GM20431 (cell line): ENCODE results near the gene OCIAD1.
"Not testable (repeated sequence)": the region's sequence is repeated elsewhere in the genome, so short reads cannot be mapped to it uniquely, and the experiment has no call there.

ENCODE experiments used
- in situ Hi-C: fragments of 300-500 bp; cut with MseI, MboI; formaldehyde crosslinking; loops from one replicate; pipeline ENCODE4 v1.15.0; 2020; ENCODE audit warnings: low sequenced_read_pairs; ENCODE audit not compliant: unreplicated experiment

The OCIAD1 gene

DNA sequence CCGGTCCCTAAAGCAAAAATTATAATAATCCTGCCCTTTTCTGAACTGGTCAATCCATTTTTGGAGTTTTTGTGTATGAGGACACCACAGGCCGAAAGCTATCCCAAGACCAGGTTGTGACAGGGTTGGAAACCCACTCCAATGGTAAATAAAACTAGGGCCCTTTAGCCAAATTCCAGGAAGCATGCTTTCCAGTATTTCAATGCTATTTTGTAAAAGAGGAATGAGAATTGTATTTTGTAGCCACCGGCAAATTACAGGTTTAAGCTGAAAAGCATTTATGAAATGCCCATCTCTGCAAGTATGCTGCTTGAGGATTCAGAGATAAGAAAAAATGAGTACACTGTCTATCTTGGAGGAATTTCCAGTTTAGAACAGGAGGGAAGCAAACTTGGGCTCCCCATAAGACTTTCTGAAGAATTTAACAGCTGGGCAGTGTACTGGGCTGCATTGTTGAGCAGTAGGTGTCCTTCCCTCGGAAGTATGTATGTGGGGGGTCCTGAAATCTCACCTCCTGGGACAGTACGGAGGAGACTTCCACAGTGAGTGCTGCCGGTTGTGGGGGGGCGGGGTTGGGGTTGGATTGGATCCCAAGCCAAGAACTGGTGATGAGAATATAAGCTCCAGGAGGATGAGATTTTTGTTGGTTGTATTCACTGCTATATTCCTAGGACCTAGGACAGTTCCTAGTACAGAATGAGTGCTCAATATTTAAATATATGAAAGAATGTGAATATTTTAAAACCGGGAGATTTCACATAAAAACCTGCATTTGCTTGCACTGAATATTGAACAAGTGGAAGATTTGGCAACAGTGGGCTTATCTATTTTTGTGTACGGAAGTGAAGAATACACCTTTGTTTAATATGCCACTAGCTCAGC is 48.9 kb downstream of the OCIAD1 start:
- in situ Hi-C loops = no loop called here

DNA sequence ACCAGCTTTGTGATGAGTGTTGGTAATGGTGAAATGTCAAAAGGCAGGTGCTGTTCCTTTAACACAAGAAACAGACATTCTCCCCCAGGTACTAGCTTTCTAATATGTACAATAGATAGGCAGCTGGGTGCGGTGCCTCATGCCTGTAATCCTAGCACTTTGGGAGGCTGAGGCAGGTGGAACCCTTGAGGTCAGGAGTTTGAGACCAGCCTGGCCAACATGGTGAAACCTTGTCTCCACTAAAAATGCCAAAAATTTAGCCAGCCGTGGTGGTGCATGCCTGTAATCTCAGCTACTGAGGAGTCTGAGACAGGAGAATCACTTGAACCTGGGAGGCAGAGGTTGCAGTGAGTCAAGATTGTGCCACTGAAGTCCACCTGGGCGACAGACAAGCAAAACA is 50.8 kb downstream of the OCIAD1 start:
- in situ Hi-C loops = not testable (repeated sequence)

DNA sequence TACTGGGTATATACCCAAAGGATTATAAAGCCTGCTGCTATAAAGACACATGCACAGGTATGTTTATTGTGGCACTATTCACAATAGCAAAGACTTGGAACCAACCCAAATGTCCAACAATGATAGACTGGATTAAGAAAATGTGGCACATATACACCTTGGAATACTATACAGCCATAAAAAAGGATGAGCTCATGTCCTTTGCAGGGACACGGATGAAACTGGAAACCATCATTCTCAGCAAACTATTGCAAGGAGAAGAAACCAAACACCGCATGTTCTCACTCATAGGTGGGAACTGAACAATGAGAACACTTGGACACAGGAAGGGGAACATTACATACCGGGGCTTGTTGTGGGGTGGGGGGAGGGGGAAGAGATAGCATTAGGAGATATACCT is 58.9 kb downstream of the OCIAD1 start:
- in situ Hi-C loops = not testable (repeated sequence)

DNA sequence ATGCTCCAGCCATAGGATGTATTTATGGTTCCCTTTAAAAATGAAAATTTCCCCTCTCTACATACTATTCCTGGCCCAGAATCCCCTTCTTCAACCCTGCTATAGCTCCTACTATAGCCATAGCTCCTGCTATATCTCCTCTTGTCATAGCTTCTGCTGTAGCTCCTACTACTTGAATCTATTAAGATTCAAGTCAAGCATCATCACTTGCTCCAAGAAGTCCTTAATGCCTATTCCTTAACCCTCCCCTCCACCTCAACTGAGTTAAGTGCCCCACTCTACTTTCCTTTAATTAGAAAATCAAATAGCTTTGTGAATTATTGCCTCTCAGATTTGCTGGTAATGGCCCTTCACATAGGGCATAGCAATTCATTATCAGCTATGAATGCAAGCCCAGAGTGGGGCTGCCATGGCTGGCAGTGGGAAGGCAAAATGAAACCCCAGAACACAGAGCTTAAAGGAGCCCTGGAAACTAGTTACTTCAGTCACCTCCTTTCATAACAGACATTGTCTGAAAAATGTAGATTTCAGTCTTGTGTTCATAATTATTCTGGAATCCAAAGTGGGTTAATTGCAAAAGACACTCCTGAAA is 60.2 kb downstream of the OCIAD1 start:
- in situ Hi-C loops = no loop called here

DNA sequence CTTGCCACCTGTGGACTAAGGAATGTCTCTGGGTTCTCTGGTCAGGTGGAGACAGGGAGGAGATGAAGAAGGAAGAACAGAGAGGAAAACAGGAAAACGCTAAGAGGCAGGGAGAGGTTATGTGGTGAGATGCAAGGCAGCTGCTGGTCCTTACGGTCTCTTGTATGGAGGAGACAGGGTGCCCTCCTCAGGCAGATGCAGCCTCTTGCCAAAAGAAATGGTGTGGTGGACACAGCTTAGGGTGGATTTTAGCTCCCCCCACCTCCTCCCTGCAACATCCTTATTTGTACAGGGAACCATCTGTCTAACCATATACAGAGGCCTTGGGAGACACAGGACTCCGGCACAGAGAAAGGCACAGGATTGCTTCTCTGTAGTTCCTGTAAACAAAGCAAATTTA is 66.0 kb downstream of the OCIAD1 start:
- in situ Hi-C loops = no loop called here

DNA sequence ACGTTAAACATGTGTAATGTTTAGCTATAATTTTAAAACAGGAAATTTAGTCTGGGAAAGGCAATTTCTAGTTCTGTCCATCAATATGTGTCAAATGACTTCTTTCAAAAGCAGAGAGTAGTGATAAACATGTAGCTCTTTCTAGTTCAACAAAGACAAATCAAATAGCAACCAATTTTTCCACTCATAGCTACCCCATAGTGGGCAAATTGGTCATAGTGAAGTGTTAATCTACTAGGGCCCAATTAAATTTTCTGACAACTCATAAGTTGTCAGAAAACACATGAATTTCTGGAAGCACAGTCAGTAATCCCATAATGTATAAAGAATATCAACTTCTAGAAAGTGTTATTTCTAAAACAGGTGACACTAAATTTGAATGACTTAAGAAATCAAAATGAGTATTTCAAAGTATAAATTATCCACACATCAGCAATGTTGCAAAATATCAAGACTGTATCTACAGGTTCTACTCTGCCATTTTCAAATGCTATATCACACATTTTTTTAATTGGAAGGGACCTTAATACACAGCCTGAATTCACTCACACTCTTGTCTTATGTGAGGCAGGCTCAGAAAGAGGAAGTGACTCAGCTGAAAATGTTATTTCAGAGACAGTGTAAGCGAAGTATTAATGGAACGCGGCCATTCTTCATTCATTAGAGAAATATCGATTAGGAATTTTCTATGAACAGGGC is 68.0 kb downstream of the OCIAD1 start:
- in situ Hi-C loops = no loop called here

DNA sequence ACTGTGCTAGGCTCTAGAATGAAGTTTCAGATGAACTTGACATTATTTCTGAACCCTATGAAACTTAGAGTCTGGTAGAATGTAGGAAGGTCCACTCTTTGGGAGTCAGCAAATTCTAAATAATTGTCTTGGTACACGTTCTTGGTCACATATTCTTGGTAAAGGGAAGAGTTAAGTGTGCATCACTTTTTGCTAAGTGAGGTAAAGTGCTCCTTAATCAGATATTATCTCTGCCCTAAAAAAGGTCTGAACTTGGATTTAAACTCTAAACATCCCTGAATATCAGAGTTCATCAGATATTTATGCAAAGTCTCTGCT is 68.5 kb downstream of the OCIAD1 start:
- in situ Hi-C loops = no loop called here

DNA sequence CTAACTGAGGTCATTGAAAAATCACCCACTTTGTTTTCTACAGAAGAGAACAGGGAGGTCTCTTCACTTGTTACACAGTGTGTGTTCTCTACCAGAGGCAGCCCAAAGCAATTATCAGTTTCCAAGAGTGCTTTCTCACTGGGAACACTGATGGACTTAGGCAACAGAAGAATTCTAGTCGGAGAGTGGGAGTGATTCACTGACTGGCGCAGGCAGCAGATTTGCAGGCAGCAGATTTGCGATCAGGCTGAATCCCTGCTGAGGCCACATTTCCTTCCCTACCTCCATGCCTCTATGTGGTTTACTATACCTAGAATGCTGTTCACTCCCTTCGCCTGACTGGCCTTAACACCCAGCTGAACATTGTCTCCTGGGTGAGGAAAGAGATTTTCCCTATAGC is 69.1 kb downstream of the OCIAD1 start:
- in situ Hi-C loops = no loop called here

DNA sequence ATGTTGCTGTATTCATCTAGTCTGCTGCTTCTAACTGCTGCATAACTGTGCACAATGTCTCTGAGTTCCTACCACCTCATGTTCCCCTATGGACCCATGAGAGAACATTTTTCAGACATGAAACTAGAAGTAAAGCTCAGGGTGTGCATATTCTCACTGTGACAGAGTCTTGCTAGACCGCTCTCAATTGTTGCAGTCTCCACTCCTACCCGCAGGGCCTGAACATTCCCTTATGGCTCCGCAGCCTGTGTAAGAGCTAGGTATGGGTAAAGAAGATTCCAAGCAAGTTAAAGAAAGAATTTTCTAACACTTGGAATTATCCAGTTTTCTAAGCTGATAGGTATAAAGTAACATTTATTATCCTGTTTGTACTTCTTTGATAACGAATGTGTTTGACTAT is 70.3 kb downstream of the OCIAD1 start:
- in situ Hi-C loops = no loop called here

DNA sequence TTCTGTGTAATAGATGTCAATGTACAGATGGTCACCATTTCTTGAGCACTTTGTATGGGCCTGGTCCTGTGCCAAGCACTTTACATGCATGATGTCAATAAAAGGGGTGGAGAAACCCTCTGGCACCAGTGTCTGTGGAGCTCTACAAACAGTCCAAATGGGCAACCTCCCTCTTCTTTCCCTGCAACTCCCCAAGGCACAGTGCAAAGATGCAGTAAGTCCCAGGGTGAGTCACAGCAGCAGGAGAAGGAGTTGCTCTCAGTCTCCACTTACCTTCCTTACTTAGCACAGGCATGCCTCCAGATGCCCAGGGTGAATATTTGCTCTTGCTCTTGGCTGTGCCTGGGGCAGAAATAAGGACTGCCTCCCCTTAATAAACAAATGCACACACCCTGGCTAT is 71.4 kb downstream of the OCIAD1 start:
- in situ Hi-C loops = no loop called here

DNA sequence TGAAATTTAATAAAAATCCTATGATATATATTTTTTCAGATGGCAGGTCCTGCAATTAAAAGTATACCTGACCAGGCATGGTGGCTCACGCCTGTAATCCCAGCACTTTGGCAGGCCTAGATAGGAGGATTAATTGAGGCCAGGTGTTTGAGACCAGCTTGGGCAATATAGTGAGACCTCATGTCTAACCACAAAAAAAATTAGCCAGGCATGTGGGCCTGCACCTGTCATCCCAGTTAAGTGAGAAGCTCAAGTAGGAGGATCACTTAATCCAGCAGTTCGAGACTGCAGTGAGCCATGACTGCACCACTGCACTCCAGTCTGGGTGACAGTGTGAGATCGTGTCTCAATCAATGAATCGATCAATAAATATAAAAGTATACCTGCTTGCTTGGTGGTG is 73.2 kb downstream of the OCIAD1 start:
- in situ Hi-C loops = no loop called here

DNA sequence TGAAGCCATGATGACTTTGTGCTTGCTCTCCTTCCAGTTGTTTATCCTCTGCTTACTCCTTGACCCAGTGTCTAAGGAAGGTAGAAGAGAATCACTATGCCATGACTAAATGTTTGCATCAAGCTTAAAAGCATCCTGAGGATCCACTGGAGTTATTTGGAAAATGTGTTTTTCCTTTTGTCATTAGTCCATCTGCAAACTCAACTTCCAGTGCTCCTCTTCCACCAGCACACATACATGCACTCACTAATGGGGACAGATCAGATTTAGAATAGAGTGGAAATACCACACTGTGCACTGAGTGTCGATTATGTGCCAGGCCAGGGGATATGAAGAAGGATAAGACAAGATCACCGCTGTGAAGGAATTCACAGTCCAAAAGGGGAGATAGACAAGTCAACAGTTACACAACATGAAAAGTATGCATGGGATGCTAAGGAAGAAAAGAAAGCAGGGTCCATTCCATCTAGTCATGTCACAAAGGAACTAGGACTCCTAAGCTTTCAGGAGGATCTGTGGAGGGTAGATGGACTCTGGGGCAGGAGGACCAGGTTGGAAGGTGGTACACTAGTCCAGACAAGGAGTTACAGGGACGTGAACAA is 73.8 kb downstream of the OCIAD1 start:
- in situ Hi-C loops = no loop called here

DNA sequence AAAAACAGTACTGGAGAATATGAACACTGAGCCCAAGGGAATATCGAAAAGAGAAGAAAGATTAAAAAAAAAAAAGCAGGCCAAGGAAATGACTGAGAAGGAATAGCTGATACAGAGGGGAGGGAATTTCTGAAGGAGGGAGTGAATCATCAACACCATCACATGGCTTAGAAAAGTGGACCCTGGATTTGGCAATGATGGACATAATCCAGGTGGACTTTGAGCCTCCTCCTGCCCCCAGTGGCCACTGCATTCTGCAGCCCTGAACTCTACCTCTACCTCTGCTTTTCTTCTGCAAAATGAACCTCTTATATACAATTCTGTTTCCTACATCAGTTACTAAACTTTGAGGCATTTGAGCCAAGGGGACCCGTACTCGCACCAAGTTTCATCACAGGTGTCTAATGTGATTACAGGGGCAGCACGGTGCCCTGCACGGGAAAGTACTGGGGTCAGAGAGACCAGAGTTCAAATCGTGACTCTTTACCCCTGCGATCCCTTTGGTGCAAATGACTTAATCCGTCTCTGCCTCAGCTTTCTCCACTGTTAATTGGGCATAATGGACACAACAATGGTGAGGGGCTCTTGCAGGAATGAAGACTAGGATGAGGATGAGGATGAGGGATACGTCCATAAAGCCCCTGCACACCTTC is 74.6 kb downstream of the OCIAD1 start:
- in situ Hi-C loops = no loop called here

DNA sequence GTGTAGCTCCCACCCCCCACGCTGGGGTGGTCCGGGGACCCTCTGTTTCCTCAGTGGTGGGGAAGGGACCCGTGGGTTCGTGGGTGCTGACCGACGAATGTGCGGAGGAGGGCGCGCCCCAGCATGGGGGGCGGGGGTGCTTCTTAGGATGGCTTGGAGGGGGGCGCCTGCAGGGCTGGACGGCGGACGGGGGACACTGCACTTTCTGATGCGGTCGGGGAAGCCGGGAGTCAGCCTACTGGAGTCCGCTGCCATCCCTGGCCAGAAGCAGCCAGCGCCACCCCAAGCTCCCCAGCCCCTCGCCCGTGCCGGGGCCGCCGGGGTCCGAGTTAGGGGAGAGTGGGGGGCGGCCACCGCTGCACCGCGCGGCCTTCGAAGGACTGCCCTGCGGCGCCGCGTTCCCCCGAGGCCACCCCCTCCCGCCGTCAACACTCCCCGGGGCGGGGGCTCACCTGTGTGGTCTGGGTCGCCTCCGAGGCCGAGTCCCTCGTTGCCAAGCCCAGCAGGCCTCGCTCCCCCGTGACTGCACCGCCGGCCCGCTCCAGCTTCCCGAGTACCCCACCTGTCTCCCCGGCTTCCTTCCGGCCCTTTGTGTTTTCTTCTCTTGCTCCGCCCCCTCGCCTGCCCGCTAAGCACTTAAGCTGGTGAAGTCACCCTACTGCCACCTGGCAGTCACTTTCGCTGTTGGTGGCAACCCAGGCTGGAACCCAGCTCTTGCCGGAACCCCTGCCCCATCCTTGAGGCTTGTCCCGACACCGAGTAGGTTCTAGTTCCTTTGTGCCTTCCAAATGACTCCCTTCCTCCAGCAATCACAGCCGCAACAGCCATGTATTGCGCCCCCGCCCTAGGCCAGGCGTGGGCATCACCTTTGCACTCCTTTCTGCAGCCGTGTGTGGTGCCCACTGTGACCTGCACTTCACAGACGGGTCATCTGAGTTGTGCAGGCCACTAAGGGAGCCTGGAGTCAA is 75.6 kb downstream of the OCIAD1 start, which contains the start of gene OCIAD2:
OCIAD2 (minus strand) TSS at position 569 of the 968 bp plus-strand sequence. CDS start 2,225 bp downstream, outside the sequence.
- in situ Hi-C loops = no loop called here

DNA sequence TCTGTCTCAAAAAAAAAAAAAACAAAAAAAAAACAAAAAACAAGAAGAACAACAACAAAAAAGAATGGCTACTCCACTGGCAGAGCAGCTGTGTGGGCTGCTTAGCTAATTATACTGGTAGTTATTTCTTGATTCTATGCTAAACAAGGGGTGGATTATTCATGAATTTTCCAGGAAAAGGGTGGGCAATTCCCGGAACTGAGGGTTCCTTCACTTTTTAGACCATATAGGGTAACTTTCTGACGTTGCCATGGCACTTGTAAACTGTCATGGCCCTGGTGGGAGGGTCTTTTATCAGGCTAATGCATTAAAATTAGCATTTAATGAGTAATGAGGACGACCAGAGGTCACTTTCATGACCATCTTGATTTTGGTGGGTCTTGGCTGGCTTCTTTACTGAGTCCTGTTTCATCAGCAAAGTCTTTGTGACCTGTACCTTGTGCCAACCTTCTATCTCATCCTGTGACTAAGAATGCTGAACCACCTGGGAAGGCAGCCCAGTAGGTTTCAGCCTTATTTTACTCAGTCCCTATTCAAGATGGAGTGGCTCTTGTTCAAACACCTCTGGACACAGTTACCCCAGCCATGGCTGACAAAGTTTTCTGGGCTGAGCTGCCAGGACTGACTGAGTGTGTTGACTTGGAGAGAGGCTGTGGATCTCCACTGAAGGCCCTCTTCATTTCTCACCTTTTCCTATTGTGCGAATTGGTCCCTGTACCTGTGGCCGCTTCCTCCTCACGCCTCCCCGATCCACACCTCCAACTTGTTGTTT is 77.0 kb downstream of the OCIAD1 start:
- in situ Hi-C loops = no loop called here

DNA sequence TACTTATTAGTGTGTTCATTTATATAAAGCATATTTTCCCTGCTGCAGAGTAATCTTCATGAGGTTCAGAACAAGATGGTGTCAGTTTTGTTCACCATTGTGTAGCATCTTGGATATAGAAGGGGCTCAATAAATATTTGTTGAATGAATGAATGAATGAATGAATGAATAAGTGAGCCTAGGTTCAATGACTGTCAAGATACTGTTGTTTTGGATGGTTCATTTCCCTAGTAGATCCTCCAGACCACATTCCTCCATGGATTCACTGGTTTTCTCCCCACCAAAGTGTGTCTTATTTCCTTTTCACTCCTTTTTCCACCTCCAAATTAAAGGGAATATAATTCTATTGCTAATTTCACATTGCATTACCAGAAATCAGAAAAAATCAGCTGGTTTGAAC is 77.8 kb downstream of the OCIAD1 start:
- in situ Hi-C loops = no loop called here

DNA sequence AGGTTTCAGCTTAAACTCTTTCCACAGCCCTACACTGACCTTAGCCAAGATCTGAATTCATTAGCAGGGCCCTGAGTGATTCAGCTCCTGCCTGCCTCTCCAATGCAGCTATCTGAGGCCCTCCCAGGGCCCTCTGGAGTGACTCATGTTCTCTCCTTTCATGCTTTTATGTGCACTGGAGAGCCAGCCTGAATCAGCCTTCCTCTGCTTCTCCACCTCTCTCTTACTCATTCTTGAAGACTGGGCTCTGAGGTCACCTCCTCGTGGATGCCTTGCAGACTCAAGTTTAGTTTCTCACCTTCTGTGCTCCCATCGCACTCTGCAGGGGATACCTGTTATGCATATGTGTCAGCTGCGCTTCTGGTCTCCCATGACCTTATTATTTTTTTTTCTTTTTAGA is 78.8 kb downstream of the OCIAD1 start:
- in situ Hi-C loops = no loop called here

DNA sequence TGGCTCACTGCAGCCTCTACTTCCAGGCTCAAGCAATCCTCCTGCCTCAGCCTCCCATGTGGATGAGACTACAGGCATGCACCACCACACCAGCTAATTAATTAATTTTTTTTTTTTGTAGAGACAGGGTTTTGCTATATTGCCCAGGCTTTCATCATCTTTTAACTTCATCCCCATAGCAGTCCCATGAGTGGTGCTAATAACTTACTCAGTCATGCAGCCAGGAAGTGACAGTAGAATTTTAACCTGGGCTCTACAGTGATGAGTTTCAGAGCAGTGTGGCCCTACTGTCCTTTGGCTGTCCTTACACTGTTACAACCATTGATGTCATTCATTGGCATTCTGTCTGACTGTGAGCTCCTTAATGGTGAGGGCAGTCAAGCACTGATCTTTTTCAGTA is 79.6 kb downstream of the OCIAD1 start:
- in situ Hi-C loops = no loop called here
